Measurements from ENCODE around the gene CTPS2. TPM values are rescaled to one million over a fixed set of nuclear protein-coding genes. Genes with fewer than 3 reads are reported as not detected.

The CTPS2 gene
- polyA plus RNA-seq, 1 of the 3 experiments (the other 2 are of a cell fraction), result 6.1 TPM

GRCh38 chrX:16629909-16630308, 82.6 kb downstream of the CTPS2 start:
- DNase-seq, result peak; percentile 21
- Histone ChIP-seq H4K20me1 (ENCODE audit: insufficient read depth) (no peaks in the 10 kb centered on the region), H3K4me3 (ENCODE audit: low read depth in 2 of 2, low read length in 1 of 2) (no peak overlapping the region), H3K4me1 (ENCODE audit: control insufficient read depth in 1 of 2, insufficient read depth in 2 of 2, low read depth in 1 of 2, low read length in 1 of 2) (peaks cover 9 to 20% of the 10 kb centered on the region in 2 experiments; a peak in 3 of 4 replicates), H3K27me3 (ENCODE audit: insufficient read depth) (no peaks in the 10 kb centered on the region), H3K9ac (no peak overlapping the region), H3K4me2 (no peak overlapping the region), H3K79me2 (ENCODE audit: insufficient read depth) (peaks cover 13% of the 10 kb centered on the region), H3K9me3 (no peaks in the 10 kb centered on the region), H3K9me2 (no peaks in the 10 kb centered on the region), H3F3A (replicated peaks; ENCODE audit: insufficient read depth) (peaks cover 19% of the 10 kb centered on the region), H2AFZ (ENCODE audit: low read depth) (no peak overlapping the region), H3K27ac (ENCODE audit: low read depth in 2 of 2, low read length in 1 of 2) (no peak overlapping the region; a peak in 1 of 4 replicates), H3K36me3 (replicated peaks in 1 of 2; ENCODE audit: control insufficient read depth in 1 of 2, insufficient read depth in 2 of 2, low read length in 1 of 2) (peaks cover 0 to 3% of the 10 kb centered on the region in 2 experiments)
- TF ChIP-seq TAF1 (IDR thresholded peaks at IDR 0.05; ENCODE audit: borderline replicate concordance, low read depth, low read length) (no peak), GATA2 (CRISPR knock-in tag; IDR thresholded peaks at IDR 0.05) (peak; percentile 26; the same call in 1 of the 2 replicates)
- ChIA-PET POLR2A (no interaction called here), CTCF (interaction anchor here (1.3 kb wide), 1 partner anchor 9 kb away, joined by 3 read pairs; no protein-coding TSS in a partner anchor)
- 50% methylated on average over 4 of the region's 4 CpGs for WGBS (ENCODE audit: low lambda C conversion rate)

GRCh38 chrX:16628946-16629595, 83.4 kb downstream of the CTPS2 start:
- TF ChIP-seq SMC3 (IDR thresholded peaks at IDR 0.05; ENCODE audit: low read depth, low read length) (no peak), USF1 (IDR thresholded peaks at IDR 0.05; ENCODE audit: borderline replicate concordance, low read depth) (no peak), TAF1 (IDR thresholded peaks at IDR 0.05; ENCODE audit: borderline replicate concordance, low read depth, low read length) (no peak), NRF1 (IDR thresholded peaks at IDR 0.05; ENCODE audit: low read depth, low read length) (no peak), RCOR1 (IDR thresholded peaks at IDR 0.05; ENCODE audit: low read length) (no peak), SIN3A (IDR thresholded peaks at IDR 0.05; ENCODE audit: borderline replicate concordance, low read depth, low read length) (no peak), IRF3 (IDR thresholded peaks at IDR 0.05; ENCODE audit: low read depth, low read length) (no peak), CHD2 (IDR thresholded peaks at IDR 0.05; ENCODE audit: low read length, partially characterized antibody) (no peak), FOSL2 (IDR thresholded peaks at IDR 0.05; ENCODE audit: borderline replicate concordance, low read depth) (no peak), YY1 (IDR thresholded peaks at IDR 0.05; ENCODE audit: low read depth) (no peak), CTCF (IDR thresholded peaks at IDR 0.05) (no peak), TCF12 (IDR thresholded peaks at IDR 0.05) (no peak), ZBTB33 (IDR thresholded peaks at IDR 0.05; ENCODE audit: borderline replicate concordance, low read depth) (no peak), EP300 (IDR thresholded peaks at IDR 0.05; ENCODE audit: borderline replicate concordance in 1 of 2, low read depth in 1 of 2, low read length in 1 of 2) (no peak), MXI1 (IDR thresholded peaks at IDR 0.05; ENCODE audit: low read depth, low read length) (no peak)
- Histone ChIP-seq H3K9me3 (no peaks in the 10 kb centered on the region), H3K79me2 (ENCODE audit: insufficient read depth) (peaks cover 13% of the 10 kb centered on the region), H2AFZ (ENCODE audit: low read depth) (0 out of 2 replicates have a peak overlapping the region, but pooled peaks have one; percentile 29), H3K4me2 (no peak overlapping the region), H4K20me1 (ENCODE audit: insufficient read depth) (no peaks in the 10 kb centered on the region), H3K36me3 (replicated peaks in 1 of 2; ENCODE audit: control insufficient read depth in 1 of 2, insufficient read depth in 2 of 2, low read length in 1 of 2) (peaks cover 0 to 3% of the 10 kb centered on the region in 2 experiments), H3K4me1 (ENCODE audit: control insufficient read depth in 1 of 2, insufficient read depth in 2 of 2, low read depth in 1 of 2, low read length in 1 of 2) (peaks cover 9 to 20% of the 10 kb centered on the region in 2 experiments; a peak in 3 of 4 replicates), H3F3A (replicated peaks; ENCODE audit: insufficient read depth) (peaks cover 11% of the 10 kb centered on the region), H3K27me3 (ENCODE audit: insufficient read depth) (no peaks in the 10 kb centered on the region), H3K4me3 (ENCODE audit: low read depth in 2 of 2, low read length in 1 of 2) (no peak overlapping the region), H3K9me2 (no peaks in the 10 kb centered on the region), H3K27ac (ENCODE audit: low read depth in 2 of 2, low read length in 1 of 2) (no peak overlapping the region), H3K9ac (no peak overlapping the region)
- WGBS (ENCODE audit: low lambda C conversion rate), result 68% methylated on average over 14 of the region's 17 CpGs
- DNase-seq, result no peak
- ChIA-PET POLR2A (no interaction called here), CTCF (interaction anchor here (1.1 to 1.3 kb wide), 2 partner anchors 9 to 493 kb away, joined by 3 read pairs; no protein-coding TSS in a partner anchor)

Data from SK-N-SH (cell line).